SK-N-DZ (cell line): ENCODE measurements around the gene GCK.
A peak's percentile ranks its signal among the peaks of the same experiment; 100 is the strongest.

ENCODE experiments used
- DNase-seq: peaks from one replicate; pipeline ENCODE4 v3.0.0-alpha.2; 2015; ENCODE audit warnings: low spot score

GCK gene

GRCh38 chr7:44104860-44105771, 84.1 kb downstream of the GCK start:
- DNase-seq, result no peak

DNA sequence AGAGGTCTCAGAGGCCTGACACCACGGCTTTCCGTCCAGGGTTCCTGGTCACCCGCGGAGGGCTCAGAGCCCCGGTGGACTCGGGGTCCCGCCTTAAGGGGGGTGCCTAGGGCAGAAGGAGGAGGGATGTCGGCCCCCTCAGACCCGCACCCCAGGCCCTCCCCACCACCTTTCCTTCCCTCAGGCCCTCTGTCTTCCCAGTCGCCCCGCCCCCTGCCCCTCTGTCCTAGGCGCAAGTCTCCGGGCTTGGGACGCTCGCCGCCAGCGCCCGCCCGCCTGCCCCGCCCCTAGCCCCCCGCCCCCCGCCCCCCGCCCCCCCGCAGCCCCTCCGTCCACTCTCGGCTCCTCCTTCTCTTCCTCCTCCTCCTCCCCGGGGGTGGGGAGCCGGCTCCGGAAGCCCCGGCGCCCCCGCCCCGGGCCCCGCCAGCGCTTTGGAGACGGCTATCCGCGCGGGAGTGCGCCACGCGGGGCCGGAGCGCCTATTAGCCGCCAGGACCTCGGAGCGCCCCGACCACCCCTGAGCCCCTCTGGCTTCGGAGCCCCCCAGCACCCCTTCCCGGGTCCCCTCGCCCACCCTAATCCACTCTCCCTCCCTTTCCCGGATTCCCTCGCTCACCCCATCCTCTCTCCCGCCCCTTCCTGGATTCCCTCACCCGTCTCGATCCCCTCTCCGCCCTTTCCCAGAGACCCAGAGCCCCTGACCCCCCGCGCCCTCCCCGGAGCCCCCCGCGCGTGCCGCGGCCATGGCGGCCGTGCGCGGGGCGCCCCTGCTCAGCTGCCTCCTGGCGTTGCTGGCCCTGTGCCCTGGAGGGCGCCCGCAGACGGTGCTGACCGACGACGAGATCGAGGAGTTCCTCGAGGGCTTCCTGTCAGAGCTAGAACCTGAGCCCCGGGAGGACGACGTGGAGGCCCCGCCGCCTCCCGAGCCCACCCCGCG, 85.0 kb downstream of the GCK start, which contains the start of gene AEBP1:
Gene AEBP1, plus strand, starts transcription at position 423 of the 937 bp plus-strand sequence. Its CDS starts 321 bp downstream, at position 744.
- peak; percentile 47 for DNase-seq

DNA sequence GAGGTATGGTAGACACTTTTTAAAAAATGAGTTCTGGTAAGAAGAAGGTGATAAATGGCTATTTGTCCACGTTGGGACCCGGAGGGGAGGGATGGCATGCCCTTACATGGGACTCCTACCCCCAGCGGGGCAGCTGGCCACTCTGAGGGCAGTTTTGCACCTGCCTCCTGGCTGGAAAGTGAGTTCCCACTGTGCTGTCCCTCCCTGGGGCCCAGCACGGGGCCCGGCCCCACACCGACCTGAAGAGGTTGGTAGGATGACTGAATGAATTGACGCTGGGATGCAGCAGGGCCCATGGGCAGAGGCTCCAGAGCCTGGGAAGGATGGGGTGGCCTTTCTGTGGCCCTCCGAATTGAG, 85.7 kb downstream of the GCK start:
- DNase-seq, result no peak

DNA sequence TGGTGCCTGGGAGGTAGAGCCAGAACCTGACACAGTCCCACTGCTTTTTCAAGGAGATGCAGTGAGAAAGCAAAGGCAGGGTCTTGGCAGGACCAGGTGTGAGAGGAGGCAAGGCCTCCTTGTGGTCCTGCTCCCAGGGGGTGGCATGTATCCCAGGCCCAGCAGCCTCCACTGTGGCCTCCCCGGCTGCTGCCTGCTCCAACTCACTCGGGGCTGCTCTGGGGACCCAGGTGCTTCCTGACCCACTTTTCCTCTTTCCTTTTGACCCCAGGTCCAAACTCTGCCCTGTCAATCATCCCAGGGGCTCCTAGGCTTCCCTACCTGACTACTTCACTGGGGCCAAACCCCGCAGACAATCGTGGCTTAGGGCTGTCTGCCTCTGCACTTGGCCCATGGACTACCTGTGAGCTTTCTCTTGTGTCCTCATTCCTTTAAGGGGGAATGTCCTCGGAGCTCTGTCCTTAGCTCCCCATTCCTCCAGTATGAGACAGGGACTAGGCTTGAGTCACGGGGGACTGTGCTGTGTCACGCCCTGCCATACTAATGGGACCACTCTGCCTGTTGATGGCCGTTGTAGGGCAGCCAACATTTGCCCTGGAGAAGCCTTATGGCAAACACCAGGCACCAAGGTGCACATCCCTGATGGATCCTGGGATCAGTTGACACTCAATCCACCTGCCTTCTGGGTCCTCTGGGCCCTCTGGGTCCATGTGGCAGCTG, 86.2 kb downstream of the GCK start:
- no peak for DNase-seq

- DNase-seq, result no peak
Observed at GRCh38 chr7:44101966-44102845, 87.0 kb downstream of the GCK start.

DNA sequence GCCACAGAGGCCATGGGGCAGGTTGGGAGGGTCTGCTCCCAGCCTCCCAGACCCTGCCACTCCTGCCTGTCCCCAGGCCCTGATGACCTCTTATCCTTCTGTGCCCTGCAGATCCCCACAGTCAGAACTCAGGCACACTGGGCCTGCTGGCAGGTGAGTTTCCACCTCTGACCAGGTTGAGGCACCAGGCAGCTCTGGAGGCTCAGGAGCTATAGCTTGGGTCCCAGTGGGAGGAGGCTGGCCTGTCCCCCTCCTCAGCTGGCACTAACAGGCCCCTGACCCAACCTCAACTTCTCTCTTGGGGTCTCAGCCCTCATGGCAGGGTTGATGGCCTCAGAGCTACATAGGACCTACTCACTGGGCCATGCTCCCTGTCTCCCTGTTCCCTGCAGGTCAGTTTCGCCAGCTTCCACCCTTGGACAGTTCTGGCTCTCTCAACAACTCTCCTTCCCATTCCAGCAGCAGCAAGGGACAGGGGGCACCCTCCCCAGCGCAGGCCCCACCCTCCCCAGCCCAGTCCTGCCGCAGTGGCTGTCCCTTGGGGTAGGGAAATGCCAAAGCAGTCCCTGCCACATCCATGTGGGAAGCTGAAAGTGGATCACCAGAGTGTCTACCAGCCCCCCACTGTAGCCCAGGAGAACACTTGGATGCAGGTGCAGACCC, 87.8 kb downstream of the GCK start:
- no peak for DNase-seq

DNA sequence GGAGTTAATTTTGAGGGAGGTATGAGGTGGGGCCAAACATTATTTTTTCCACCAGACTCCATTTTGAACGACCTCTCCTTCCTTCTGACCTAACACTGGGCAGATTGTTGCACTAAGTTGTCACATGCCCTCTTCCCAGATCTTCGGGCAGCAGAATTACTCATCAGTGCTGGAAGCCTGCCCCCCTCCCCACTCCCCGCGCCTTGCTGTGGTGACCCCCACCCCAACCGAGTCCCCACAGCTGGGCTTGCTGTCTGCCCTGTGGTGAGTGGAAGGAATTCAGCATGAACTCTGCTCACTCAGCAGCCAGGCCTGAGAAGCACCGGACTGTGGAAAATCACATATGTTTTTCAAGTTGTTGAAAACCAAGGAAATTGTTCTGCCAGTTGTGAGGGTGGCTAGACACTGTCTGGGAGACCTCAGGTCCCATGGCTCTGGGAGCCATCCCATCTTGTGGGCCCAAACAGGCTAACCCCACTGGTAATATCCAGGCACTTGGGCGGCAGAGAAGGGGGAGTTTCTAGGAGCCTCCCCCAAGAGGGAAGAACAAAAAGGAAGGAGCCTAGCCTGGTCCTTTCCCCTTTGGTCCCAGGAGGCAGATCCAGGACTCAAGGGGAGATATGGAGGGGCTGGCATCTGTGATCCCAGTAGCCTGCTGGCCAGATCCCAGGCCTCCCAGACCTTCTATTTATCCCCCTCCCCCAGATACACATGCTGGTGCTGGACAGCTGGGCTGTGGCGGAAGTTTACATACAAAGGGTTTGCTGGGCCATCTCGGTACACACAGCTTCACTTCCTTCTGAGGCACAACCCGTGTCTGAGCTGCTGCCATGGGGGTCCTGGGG, 88.6 kb downstream of the GCK start:
- no peak for DNase-seq

GRCh38 chr7:44099669-44100068, 89.6 kb downstream of the GCK start:
- DNase-seq, result no peak

DNA sequence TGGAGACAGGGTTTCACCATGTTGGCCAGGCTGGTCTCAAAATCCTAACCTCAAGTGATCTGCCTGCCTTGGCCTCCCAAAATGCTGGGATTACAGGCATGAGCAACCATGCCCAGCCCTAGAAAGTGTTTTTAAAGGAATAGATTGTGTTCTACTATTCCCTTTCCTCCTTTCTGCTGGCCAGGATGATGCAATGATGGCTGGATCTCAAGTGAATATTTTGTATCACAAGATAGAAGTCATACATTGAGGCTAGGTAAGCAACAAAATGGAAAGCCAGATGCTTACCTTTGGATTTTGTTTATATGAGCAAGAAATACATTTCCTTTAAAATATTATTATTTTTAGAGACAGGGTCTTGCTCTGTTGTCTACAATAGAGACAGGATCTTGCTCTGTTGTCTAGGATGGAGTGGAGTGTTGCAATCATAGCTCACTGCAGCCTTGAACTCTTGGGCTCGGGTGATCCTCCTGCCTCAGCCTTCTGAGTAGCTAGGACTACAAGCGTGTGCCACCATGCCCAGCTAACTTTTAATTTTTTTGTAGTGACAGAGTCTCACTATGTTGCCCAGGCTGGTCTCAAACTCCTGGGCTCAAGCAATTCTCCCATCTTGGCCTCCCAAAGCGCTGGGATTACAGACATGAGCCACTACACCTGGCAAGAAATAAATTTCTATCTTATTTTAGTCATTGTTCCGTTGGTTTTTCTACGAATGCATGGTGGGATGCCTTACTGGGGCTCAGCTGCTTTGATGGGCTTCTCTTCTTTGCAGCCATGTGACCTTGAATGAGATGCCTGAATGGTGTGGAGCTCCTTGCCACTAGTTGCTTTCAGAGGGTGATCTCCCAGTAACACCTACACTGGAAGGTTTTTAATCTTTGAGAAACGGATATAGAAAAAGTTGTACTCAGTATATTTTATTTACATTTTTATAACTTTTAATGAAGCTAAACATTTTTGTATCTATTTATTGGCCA, 90.9 kb downstream of the GCK start:
- DNase-seq, result no peak

- no peak for DNase-seq
Observed at GRCh38 chr7:44097064-44097932, 91.9 kb downstream of the GCK start.

GRCh38 chr7:44096326-44096881, 92.8 kb downstream of the GCK start:
- no peak for DNase-seq

DNA sequence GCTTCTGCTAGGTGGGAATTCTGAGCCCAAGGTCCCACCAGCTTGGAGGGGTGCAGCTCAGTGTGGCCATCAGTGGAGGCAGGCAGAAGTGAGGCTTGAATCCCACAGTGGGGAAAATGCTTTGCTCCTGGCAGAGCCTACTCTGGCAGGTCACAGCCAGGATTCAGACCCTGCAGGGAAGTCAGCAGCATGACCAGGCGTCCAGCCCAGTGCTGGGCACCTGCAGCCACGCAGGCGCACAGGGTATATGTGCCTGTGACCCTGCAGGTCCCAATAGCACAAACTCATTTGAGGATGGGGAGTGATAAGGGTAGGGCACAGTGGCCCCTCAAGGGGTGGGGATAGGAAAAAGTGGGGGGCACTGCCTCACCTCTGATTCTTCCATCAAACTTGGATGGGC, 93.5 kb downstream of the GCK start:
- DNase-seq, result no peak

DNA sequence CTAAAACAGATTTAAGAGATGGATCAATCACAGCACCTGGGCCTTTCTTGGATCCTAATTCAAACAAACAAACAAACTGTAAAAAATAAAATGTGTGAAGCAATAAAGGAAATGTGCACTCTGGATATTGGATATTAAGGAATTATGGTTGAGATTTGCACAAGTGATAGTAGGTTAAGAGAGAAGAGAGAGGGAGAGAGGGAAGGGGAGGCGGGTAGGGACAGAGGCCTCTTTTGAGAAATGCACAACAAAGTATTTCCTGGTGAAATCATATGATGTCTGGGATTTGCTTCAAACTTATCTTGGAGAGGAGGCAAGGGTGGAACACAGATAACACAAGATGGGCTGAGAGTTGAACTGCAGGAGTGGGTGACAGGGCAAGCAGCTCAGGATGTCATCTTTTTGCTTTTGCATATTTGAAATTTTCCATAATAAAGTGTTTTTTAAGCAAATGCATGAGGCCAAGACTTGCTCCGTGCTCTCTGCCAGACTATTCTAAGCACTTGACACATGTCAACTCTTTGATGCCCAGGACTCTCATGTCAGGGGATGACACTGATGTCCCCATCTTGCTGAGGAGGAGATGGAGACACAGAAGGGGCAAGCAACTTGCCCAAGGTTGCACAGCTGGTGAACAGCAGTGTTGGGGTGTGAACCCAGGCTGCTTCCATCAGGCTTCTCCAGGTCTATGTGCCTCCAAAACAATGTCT, 94.2 kb downstream of the GCK start:
- DNase-seq, result no peak

- DNase-seq, result no peak
Observed at GRCh38 chr7:44094365-44094764, 94.9 kb downstream of the GCK start.
